Lung (tissue), 12 donors: ENCODE measurements around the gene MSRB1. TPM values are rescaled to one million over a fixed set of nuclear protein-coding genes. Genes with fewer than 3 reads are reported as not detected.

ENCODE experiments used
- ATAC-seq: fragments of 200-7000 bp; cut with Tn5 transposase; one replicate; pipeline ENCODE4 v1.9.1; 2020; ENCODE audit warnings: moderate number of reproducible peaks; ENCODE audit not compliant: insufficient read depth, low FRiP score
- DNase-seq, 3 donors: peaks; one replicate each; pipeline ENCODE4 v3.0.0-alpha.2; 2013 to 2017
- H3K27ac ChIP-seq, 2 donors: one replicate each; pipeline ENCODE4 v1.5.1; 2013; ENCODE audit warnings: mild to moderate bottlenecking in 2 of 2, moderate library complexity in 2 of 2, control low read depth in 1 of 2, inconsistent platforms in 1 of 2, low read depth in 1 of 2, low read length in 1 of 2
- H3K27me3 ChIP-seq, 3 donors: one replicate each; pipeline ENCODE4 v1.5.1; 2013; ENCODE audit warnings: low read length in 2 of 3; ENCODE audit not compliant: control insufficient read depth in 3 of 3, insufficient read depth in 3 of 3
- H3K36me3 ChIP-seq, 4 donors: one replicate each; pipeline ENCODE4 v1.5.1; 2013; ENCODE audit warnings: low read length in 4 of 4, mild to moderate bottlenecking in 1 of 4, moderate library complexity in 1 of 4; ENCODE audit not compliant: control insufficient read depth in 4 of 4, insufficient read depth in 4 of 4
- H3K4me1 ChIP-seq, 5 donors: one replicate each; pipeline ENCODE4 v1.5.1; 2013; ENCODE audit warnings: low read length in 5 of 5, mild to moderate bottlenecking in 2 of 5, moderate library complexity in 1 of 5; ENCODE audit not compliant: control insufficient read depth in 5 of 5, insufficient read depth in 5 of 5
- H3K4me3 ChIP-seq: one replicate; pipeline ENCODE4 v1.5.1; 2013; ENCODE audit warnings: mild to moderate bottlenecking, control low read depth, moderate library complexity
- H3K9ac ChIP-seq, 2 donors: one replicate each; pipeline ENCODE4 v1.5.1; 2013; ENCODE audit warnings: low read length in 2 of 2, control low read depth in 1 of 2; ENCODE audit not compliant: insufficient read depth in 1 of 2
- H3K9me3 ChIP-seq, 4 donors: one replicate each; pipeline ENCODE4 v1.5.1; 2013; ENCODE audit warnings: low read length in 3 of 4, mild to moderate bottlenecking in 1 of 4, moderate library complexity in 1 of 4; ENCODE audit not compliant: control insufficient read depth in 4 of 4, insufficient read depth in 3 of 4
- CTCF ChIP-seq: IDR thresholded peaks from 2 replicates; pipeline ENCODE4 v1.5.1; 2012; ENCODE audit warnings: mild to moderate bottlenecking; ENCODE audit errors: control extremely low read depth, extremely low read depth
- WGBS, 2 donors: extraction: QIAGEN DNeasy Blood & Tissue Kit; methylation state at CpG; one replicate each; pipeline ENCODE4 v1.1.7; 2013; 5-methylcytosine and 5-hydroxymethylcytosine counted together
- polyA plus RNA-seq, 2 donors: library from polyadenylated mRNA; stranded (reverse); fragments of 200-250 nt; gene quantifications; one replicate each; pipeline ENCODE4 v1.2.1, GENCODE V29; 2013
- total RNA-seq, 2 donors: library from RNA; depleted of rRNA in 1 of 2; stranded (reverse); fragments of >200 nt in 1 of 2; gene quantifications; one replicate each; pipeline ENCODE4 v1.2.1, GENCODE V29; 2014 to 2021
- donor health status: control.
- donor health status: control.
- donor health status: Bipolar disorder and iron deficiency.
- donor health status: healthy.
- donor health status: DM: yes; HTN: yes; CAD: no.

MSRB1 gene
- total and polyA plus RNA-seq, 4 donors = 11.1 to 164 (median 51.2) TPM

GRCh38 chr16:1975432-1976215 lies 32.6 kb upstream of the MSRB1 start:
- 94 to 96% methylated on average over 33 of the region's 33 CpGs for WGBS, 2 donors
- H3K27ac ChIP-seq = no peak overlapping the region
- ATAC-seq = no peak
- H3K4me3 ChIP-seq = no peak overlapping the region
- H3K9me3 ChIP-seq = peaks cover 0 to 24% (median 0%) of the 10 kb centered on the region in 4 donors
- H3K36me3 ChIP-seq = peaks cover 0 to 47% (median 20%) of the 10 kb centered on the region in 4 donors
- H3K4me1 ChIP-seq = peaks cover 0 to 14% (median 7%) of the 10 kb centered on the region in 5 donors
- DNase-seq = no peak
- TF ChIP-seq CTCF = no peak
- H3K27me3 ChIP-seq = peaks cover 0 to 21% (median 7%) of the 10 kb centered on the region in 3 donors
- H3K9ac ChIP-seq = no peak overlapping the region

- no peak for TF ChIP-seq CTCF
- ATAC-seq (no peak), DNase-seq (no peak)
- peaks cover 0 to 47% (median 20%) of the 10 kb centered on the region in 4 donors for H3K36me3 ChIP-seq
- H3K27ac ChIP-seq = no peak overlapping the region
- no peak overlapping the region for H3K9ac ChIP-seq
- peaks cover 0 to 24% (median 0%) of the 10 kb centered on the region in 4 donors for H3K9me3 ChIP-seq
- H3K4me3 ChIP-seq = no peak overlapping the region
- peaks cover 0 to 10% (median 0%) of the 10 kb centered on the region in 3 donors for H3K27me3 ChIP-seq
- 94 to 97% methylated on average over 41 to 42 of the region's 42 CpGs for WGBS, 2 donors
- H3K4me1 ChIP-seq = peaks cover 0 to 11% (median 7%) of the 10 kb centered on the region in 5 donors
Measured at GRCh38 chr16:1974157-1975070, 31.4 kb upstream of the MSRB1 start.

- H3K9ac ChIP-seq = no peak overlapping the region
- peaks cover 0 to 11% (median 7%) of the 10 kb centered on the region in 5 donors for H3K4me1 ChIP-seq
- no peak for DNase-seq
- no peak for ATAC-seq
- no peak for TF ChIP-seq CTCF
- no peak overlapping the region for H3K27ac ChIP-seq
- 91 to 96% methylated on average over 15 to 16 of the region's 16 CpGs for WGBS, 2 donors
- H3K4me3 ChIP-seq = no peak overlapping the region
- H3K9me3 ChIP-seq = peaks cover 0 to 23% (median 0%) of the 10 kb centered on the region in 4 donors
- H3K27me3 ChIP-seq = peaks cover 0 to 5% (median 0%) of the 10 kb centered on the region in 3 donors
- H3K36me3 ChIP-seq = peaks cover 0 to 46% (median 20%) of the 10 kb centered on the region in 4 donors
Measured at GRCh38 chr16:1973461-1974156, 30.6 kb upstream of the MSRB1 start.
